SK-N-SH treated with all-trans-retinoic acid at 6 μM for 48 hours (cell line): Measurements from ENCODE around the gene MYH9.
"Not testable (repeated sequence)": the region's sequence is repeated elsewhere in the genome, so short reads cannot be mapped to it uniquely, and the experiment has no call there.

ENCODE experiments used
- RARB ChIP-seq: fragments of 250-450 bp; sonication (Bioruptor Pico); IDR thresholded peaks from 2 replicates; pipeline ENCODE4 v1.8.0; 2021; ENCODE audit warnings: mild to moderate bottlenecking, moderate library complexity
- ZNF8 ChIP-seq: fragments of 450-650 bp; formaldehyde crosslinking; IDR thresholded peaks from 2 replicates; pipeline ENCODE4 v1.5.0; 2020; ENCODE audit warnings: mild to moderate bottlenecking, moderate library complexity

DNA sequence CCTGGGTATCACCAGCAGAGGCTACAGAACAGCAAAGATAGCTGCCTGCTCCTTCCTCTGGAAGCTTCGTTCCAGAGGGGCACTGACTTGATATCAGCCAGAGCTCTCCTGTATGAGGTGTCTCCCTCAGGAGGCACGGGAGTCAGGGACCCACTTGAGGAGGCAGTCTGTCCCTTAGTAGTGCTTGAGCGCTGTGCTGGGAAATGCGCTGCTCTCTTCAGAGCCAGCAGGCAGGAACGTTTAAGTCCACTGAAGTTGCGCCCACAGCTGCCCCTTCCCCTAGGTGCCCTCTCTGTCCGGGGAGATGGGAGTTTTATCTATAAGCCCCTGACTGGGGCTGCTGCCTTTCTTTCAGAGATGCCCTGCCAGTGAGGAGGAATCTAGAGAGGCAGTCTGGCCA lies 116.5 kb downstream of the MYH9 start:
- TF ChIP-seq RARB, ZNF8 (CRISPR knock-in tag): not testable (repeated sequence)
